Tongue (tissue), 2 donors: ENCODE data around the gene INF2. TPM values are rescaled to one million over a fixed set of nuclear protein-coding genes. Genes with fewer than 3 reads are reported as not detected.
A peak's percentile ranks its signal among the peaks of the same experiment; 100 is the strongest.

Source experiments
- DNase-seq: peaks from one replicate; pipeline ENCODE4 v3.0.0-alpha.2; 2015
- total RNA-seq: library from RNA; depleted of rRNA; stranded (reverse); fragments of >200 nt; gene quantifications from one replicate; pipeline ENCODE4 v1.2.3, GENCODE V29; 2014

The INF2 gene
- total RNA-seq, 1 donor from 2014 or later = 39.3 TPM

- no peak for DNase-seq
These were observed 13.3 kb downstream of the INF2 start for GRCh38 chr14:104702673-104703072.

GRCh38 chr14:104703269-104703668 is 13.9 kb downstream of the INF2 start:
- no peak for DNase-seq

- DNase-seq = no peak
These were observed 14.8 kb downstream of the INF2 start for GRCh38 chr14:104704252-104704651.

GRCh38 chr14:104705340-104706047 is 16.1 kb downstream of the INF2 start:
- DNase-seq = no peak

GRCh38 chr14:104706733-104707607 is 17.6 kb downstream of the INF2 start:
- DNase-seq = peak; percentile 78

GRCh38 chr14:104707608-104708595 is 18.5 kb downstream of the INF2 start:
- DNase-seq = no peak

GRCh38 chr14:104708606-104709268 is 19.3 kb downstream of the INF2 start:
- peak; percentile 85 for DNase-seq

GRCh38 chr14:104709387-104710039 is 20.1 kb downstream of the INF2 start:
- DNase-seq = peak; percentile 42

GRCh38 chr14:104710071-104710735 is 20.8 kb downstream of the INF2 start:
- DNase-seq = no peak

- no peak for DNase-seq
These were observed 23.7 kb downstream of the INF2 start for GRCh38 chr14:104712881-104713734.

- no peak for DNase-seq
These were observed 24.6 kb downstream of the INF2 start for GRCh38 chr14:104714066-104714465.

GRCh38 chr14:104714681-104715080 is 25.3 kb downstream of the INF2 start:
- DNase-seq = no peak

GRCh38 chr14:104715416-104715815 is 26.0 kb downstream of the INF2 start:
- DNase-seq = no peak

- DNase-seq = no peak
These were observed 26.5 kb downstream of the INF2 start for GRCh38 chr14:104715871-104716270.

GRCh38 chr14:104717137-104717536 is 27.7 kb downstream of the INF2 start:
- no peak for DNase-seq

- DNase-seq = no peak
These were observed 28.2 kb downstream of the INF2 start for GRCh38 chr14:104717646-104718045.

- DNase-seq = no peak
These were observed 28.7 kb downstream of the INF2 start for GRCh38 chr14:104718147-104718546.

- DNase-seq = no peak
These were observed 29.5 kb downstream of the INF2 start for GRCh38 chr14:104718871-104719270.

GRCh38 chr14:104719343-104719742 is 29.9 kb downstream of the INF2 start:
- DNase-seq = no peak
